Posterior vena cava (tissue), 2 donors: Measurements from ENCODE around the gene MLLT3. TPM values are rescaled to one million over a fixed set of nuclear protein-coding genes. Genes with fewer than 3 reads are reported as not detected.

ENCODE experiments used
- DNase-seq: peaks from one replicate; pipeline ENCODE4 v3.0.0-alpha.2; 2020; ENCODE audit warnings: low spot score
- intact Hi-C, 2 donors: fragments of 100-400 bp; cut with DNase I; formaldehyde crosslinking; loops; one replicate each; pipeline versions ENCODE4 v1.14.1 to v1.14.2; 2022 to 2023
- total RNA-seq, 2 donors: library from RNA; stranded (reverse); fragmentation: NEBNext Ultra II Directional; extraction: Animal tissue kit (Norgen Biotek cat#: 25700); gene quantifications; one replicate each; pipeline ENCODE4 v1.2.1, GENCODE V29; 2021
- donor health status: DM: yes; HTN: yes; CAD: no.
- donor health status: DM: yes; HTN: yes; CAD: no.

Gene MLLT3
- total RNA-seq, 2 donors from 2014 or later, result 6.5 to 7.6 TPM

DNA sequence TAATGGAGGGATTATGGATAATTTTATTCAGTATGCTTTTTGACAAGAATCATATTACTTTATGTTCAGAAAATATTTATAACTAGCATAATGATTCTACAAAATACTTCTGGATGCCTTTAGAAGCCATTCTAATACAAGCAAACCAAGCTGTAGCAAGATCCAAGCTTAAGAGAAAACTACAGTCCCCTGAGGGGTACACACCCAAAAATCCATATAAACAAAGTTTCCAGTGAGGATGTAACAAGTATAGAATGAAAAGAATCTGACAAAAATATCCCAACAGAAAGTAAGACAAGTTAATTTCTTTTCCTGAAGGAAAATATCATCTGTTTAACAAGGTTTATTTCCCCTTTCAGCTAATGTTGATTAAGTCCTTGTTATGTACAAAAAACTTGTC is 53.9 kb downstream of the MLLT3 start:
- intact Hi-C loops, result no loop called here
- no peak for DNase-seq

DNA sequence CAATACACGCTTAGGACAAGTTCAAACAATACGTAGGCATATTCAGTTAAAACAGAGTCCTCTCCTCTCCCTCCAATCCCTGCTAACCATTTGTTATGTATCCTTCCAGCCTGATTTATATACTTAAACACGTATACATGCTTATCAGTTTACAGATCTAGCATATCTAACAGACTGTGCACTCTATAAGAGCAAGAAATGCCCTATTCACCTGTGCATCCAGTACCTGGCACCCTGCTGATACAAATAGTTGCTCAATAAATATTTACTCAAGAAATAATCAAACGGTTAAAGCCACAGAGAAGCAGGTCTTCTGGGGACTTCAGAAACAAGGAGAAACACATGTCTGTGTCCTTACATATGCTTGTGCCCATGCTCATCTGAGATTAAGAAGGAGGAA is 55.9 kb downstream of the MLLT3 start:
- no peak for DNase-seq
- intact Hi-C loops, result no loop called here

DNA sequence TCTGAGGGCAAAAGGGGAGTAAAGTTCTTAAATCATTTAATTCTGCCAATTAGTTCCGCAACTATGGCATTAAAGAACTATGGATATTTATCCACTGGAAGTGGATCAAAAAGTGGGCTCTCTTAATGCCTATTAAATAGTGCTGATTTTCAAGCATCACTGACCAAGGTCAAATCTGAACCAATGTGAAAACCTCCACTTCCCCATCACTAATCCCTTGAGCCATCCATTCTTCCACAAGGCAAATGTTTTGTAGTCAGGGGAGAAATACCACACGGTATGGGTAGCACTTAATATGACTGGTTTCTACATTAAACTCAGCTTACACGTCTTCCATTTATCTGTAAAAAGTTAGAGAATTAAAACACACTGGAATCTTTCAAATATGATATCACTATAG is 57.6 kb downstream of the MLLT3 start:
- intact Hi-C loops, result no loop called here

DNA sequence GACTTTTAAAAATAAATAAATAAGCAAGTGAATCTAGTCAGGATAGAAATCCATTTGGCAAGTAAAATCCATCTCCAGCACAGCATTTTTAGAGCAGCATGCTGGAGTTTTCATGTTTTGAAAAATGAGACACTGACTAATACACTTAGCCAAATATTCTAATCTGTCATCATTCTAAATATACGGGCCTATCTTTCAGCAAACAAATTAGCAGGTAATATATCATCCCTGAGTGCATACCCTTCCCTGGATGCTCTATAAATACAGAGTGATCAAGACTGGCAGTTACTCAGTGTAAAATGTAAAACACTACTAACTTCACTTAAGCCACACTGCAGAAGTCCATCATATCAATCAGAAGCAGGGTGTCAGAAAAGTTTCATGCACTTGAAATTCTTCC is 58.4 kb downstream of the MLLT3 start:
- intact Hi-C loops, result no loop called here
- DNase-seq, result no peak

More for the DNA sequence above, 57.6 kb downstream of the MLLT3 start:
- no peak for DNase-seq

DNA sequence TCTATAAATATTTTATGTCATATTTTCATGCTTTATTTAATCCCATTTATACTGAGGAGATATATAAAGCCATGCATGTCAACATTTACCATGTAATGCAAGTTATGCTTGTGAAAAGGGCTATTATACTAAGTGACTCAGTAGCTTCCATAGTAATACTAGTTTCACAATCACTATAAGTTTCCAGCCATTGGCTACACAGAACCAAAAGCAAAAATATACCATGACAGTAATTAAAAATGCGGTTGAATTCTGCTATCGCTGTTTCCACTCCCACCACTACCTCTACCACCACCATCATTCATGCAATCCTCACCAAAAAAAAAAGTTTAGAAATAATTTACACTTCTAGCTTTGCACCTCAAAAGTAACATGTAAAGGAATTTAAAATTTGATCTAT is 60.2 kb downstream of the MLLT3 start:
- intact Hi-C loops, result no loop called here
- DNase-seq, result no peak

DNA sequence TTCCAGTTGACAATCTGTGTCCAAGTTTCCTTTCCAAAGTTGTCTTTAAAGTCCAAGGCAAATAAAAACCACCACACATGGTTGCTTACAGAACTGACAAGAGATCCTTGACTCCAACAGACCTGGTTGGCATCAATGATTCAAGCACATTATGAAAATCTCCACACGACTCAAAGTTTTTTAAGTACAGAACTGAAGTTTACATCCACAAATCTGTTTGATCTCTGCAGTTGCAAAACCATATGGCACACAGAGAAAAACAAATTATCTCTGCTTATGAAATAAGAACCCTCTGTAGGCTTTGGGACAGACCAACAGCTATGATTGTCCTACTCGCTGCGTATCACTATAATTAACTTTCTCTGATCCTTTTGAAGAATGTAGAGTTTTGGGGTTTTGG is 60.8 kb downstream of the MLLT3 start:
- no peak for DNase-seq
- intact Hi-C loops, result no loop called here

DNA sequence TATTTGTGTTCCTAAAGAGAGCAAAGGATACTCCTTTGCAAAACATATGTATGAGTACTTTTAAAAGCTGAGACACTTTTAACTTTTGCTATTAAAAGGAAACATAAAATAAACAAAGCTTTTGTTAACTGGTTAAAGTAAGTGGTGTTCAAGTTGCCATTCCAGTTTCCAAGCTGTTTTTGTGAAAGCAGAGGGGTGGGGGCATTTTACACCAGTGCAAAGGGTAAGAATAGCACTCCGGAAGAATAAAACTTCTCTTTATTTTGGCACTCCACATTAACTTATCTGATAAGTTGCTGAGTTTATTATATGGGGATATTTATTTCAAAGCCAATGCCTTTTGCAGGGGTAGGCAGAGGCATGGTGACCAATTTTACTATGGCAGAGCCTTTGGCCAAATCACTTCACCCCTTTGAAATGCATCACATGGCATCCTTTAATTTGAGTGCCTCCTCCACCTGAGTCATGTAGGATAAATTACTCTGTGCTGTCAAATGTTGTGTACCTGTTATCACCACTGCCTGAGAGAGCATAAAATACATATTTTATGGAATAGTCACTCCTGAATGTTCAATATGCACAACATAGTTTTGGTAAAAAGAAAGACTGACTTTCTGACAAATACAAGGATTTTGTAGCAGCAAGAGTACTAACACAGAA is 62.9 kb downstream of the MLLT3 start:
- intact Hi-C loops, result no loop called here
- no peak for DNase-seq

DNA sequence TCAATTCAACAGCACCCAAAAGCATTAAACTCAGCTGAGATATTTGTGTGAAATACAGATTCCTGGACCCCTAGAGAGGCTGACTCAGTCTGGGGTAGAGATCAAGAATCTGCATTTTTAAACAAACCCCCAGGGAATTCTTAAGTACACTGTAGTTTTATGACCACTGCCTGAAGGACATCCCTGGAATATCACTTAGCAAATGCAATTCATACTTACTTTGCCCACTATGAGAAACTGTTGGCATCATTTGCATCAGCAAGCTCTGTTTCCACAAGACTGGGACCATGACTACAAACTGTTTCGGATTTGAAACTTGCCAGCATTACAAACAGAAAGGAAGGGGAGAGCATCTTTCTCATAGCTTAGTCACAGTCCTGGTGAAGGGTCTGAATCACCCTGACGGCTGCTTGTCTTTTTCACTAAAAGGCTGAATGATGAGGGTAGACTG is 63.7 kb downstream of the MLLT3 start:
- DNase-seq, result no peak
- intact Hi-C loops, result no loop called here

DNA sequence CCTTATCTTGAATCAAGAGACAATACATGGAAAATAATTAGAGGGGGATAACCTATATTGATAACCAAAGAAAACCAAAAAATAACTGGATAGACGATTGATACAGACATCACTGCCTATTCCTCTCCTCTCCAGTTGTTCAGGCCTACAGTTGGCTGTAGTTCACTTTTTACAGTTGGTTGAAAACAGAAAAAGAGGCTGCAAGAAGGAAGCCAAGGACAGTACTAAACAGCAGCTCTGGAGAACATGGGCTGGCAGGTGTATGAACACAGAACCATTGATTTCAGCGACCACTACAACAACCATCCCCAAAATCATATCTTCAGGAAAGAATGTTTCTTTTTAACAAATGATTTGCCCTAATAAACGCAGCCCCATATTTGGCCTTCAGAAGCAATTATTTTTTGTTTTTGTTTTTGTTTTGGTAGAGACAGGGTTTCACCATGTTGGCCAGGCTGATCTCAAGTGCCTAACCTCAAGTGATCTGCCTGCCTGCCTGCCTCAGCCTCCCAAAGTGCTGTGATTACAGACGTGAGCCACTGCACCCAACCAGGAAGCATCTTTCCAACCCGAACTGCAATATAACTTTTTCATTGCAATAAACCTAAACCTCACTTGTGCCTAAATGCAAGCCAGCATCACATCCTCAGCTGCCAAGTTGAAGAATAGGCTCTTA is 64.3 kb downstream of the MLLT3 start:
- intact Hi-C loops, result no loop called here
- no peak for DNase-seq

- DNase-seq, result no peak
- intact Hi-C loops, result no loop called here
Measured at GRCh38 chr9:20557285-20557684, 65.0 kb downstream of the MLLT3 start.

- intact Hi-C loops, result no loop called here
- DNase-seq, result no peak
Measured at GRCh38 chr9:20553558-20554149, 68.6 kb downstream of the MLLT3 start.

GRCh38 chr9:20552874-20553557 is 69.3 kb downstream of the MLLT3 start:
- DNase-seq, result no peak
- intact Hi-C loops, result no loop called here

- intact Hi-C loops, result no loop called here
- no peak for DNase-seq
Measured at GRCh38 chr9:20551835-20552234, 70.5 kb downstream of the MLLT3 start.

- no peak for DNase-seq
- intact Hi-C loops, result no loop called here
Measured at GRCh38 chr9:20551236-20551635, 71.1 kb downstream of the MLLT3 start.

GRCh38 chr9:20550326-20550725 is 72.0 kb downstream of the MLLT3 start:
- no peak for DNase-seq
- intact Hi-C loops, result no loop called here

- DNase-seq, result no peak
- intact Hi-C loops, result no loop called here
Measured at GRCh38 chr9:20549053-20549452, 73.2 kb downstream of the MLLT3 start.

GRCh38 chr9:20545023-20545622 is 77.2 kb downstream of the MLLT3 start:
- intact Hi-C loops, result no loop called here
- DNase-seq, result no peak

GRCh38 chr9:20540169-20540863 is 82.0 kb downstream of the MLLT3 start:
- intact Hi-C loops, result no loop called here
- DNase-seq, result no peak

DNA sequence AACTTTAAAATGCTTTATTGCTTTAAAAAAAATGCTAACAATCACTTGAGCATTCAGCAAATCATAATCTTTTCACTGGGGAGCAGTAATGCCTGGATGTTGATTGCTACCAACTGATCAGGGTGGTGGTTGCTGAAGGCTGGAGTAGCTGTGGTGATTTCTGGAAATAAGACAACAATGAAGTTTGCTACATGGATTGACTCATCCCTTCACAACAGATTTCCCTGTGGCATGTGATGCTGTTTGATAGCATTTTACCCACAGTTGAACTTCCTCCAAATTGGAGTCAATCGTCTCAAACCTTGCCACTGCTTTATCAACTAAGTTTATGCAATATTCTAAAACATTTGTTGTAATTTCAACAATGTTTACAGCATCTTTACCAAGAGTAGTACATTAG is 83.3 kb downstream of the MLLT3 start:
- DNase-seq, result no peak
- intact Hi-C loops, result no loop called here
